ENCODE results near the gene SUOX.

GRCh38 chr12:55979069-55979468, 18.0 kb upstream of the SUOX start:
- TF ChIP-seq REST (IDR thresholded peaks at IDR 0.05; ENCODE audit: borderline replicate concordance) (no peak), CTCF (IDR thresholded peaks at IDR 0.05; ENCODE audit: poor library complexity, severe bottlenecking) (no peak), MXI1 (conservative IDR thresholded peaks at IDR 0.05; ENCODE audit: poor library complexity, severe bottlenecking) (no peak), EP300 (conservative IDR thresholded peaks at IDR 0.05; ENCODE audit: poor library complexity, severe bottlenecking) (no peak), POLR2AphosphoS5 (IDR thresholded peaks at IDR 0.05) (no peak)
